GM23338 (cell line): ENCODE measurements around the gene ENTHD1. TPM values are rescaled to one million over a fixed set of nuclear protein-coding genes. Genes with fewer than 3 reads are reported as not detected.
A peak's percentile ranks its signal among the peaks of the same experiment; 100 is the strongest.

Source experiments
- ATAC-seq: fragments of 200-7000 bp; cut with Tn5 transposase; 3 replicates; pipeline ENCODE4 v1.9.1; 2020
- DNase-seq: peaks from one replicate; pipeline ENCODE4 v3.0.0-alpha.2; 2015; ENCODE audit warnings: low spot score
- H2AFZ ChIP-seq: fragments of 200-600 bp; sonication (generic); 2 replicates; pipeline ENCODE4 v1.8.0; 2016; ENCODE audit warnings: antibody characterized with exemption, mild to moderate bottlenecking, moderate library complexity
- H3F3A ChIP-seq: fragments of 200-600 bp; sonication (generic); replicated peaks from 2 replicates; pipeline ENCODE4 v1.8.0; 2017; ENCODE audit warnings: antibody characterized with exemption, mixed run types, low read depth
- H3K27ac ChIP-seq: fragments of 200-600 bp; sonication (generic); 2 replicates; pipeline ENCODE4 v1.6.1; 2016; ENCODE audit warnings: low read depth
- H3K27me3 ChIP-seq: fragments of 200-600 bp; sonication (generic); 2 replicates; pipeline ENCODE4 v1.8.0; 2016; ENCODE audit warnings: mild to moderate bottlenecking, mixed run types, moderate library complexity; ENCODE audit not compliant: insufficient read depth
- H3K36me3 ChIP-seq: fragments of 200-600 bp; sonication (generic); 2 replicates; pipeline ENCODE4 v1.8.0; 2016; ENCODE audit warnings: mild to moderate bottlenecking; ENCODE audit not compliant: insufficient read depth
- H3K4me1 ChIP-seq: fragments of 200-600 bp; sonication (generic); 2 replicates; pipeline ENCODE4 v1.8.0; 2016; ENCODE audit warnings: mild to moderate bottlenecking, moderate library complexity; ENCODE audit not compliant: insufficient read depth
- H3K4me2 ChIP-seq: fragments of 200-600 bp; sonication (generic); 2 replicates; pipeline ENCODE4 v1.7.1; 2017; ENCODE audit warnings: mixed run types
- H3K4me3 ChIP-seq: fragments of 200-600 bp; sonication (generic); 2 replicates; pipeline ENCODE4 v1.6.1; 2016; ENCODE audit warnings: mixed run types
- H3K79me2 ChIP-seq: fragments of 200-600 bp; sonication (generic); replicated peaks from 2 replicates; pipeline ENCODE4 v1.8.0; 2017; ENCODE audit warnings: mild to moderate bottlenecking; ENCODE audit not compliant: insufficient read depth
- H3K9me2 ChIP-seq: fragments of 200-600 bp; sonication (generic); 2 replicates; pipeline ENCODE4 v1.8.0; 2017; ENCODE audit not compliant: insufficient read depth
- H4K20me1 ChIP-seq: fragments of 200-600 bp; sonication (generic); replicated peaks from 2 replicates; pipeline ENCODE4 v1.8.0; 2017; ENCODE audit warnings: mild to moderate bottlenecking; ENCODE audit not compliant: insufficient read depth
- H3K27ac Mint-ChIP-seq: 2 replicates; pipeline ENCODE4 v1.8.0; 2020; ENCODE audit warnings: inconsistent platforms, mild to moderate bottlenecking, moderate library complexity, mixed read lengths
- H3K27me3 Mint-ChIP-seq: 3 replicates; pipeline ENCODE4 v1.8.0; 2022; ENCODE audit warnings: low read depth, mild to moderate bottlenecking, moderate library complexity, mixed read lengths, inconsistent platforms; ENCODE audit not compliant: insufficient read depth, poor library complexity
- H3K36me3 Mint-ChIP-seq: 3 replicates; pipeline ENCODE4 v1.8.0; 2021; ENCODE audit warnings: low read depth, mild to moderate bottlenecking, inconsistent platforms, moderate library complexity, mixed read lengths
- H3K4me1 Mint-ChIP-seq: 3 replicates; pipeline ENCODE4 v1.8.0; 2020; ENCODE audit warnings: mild to moderate bottlenecking, inconsistent platforms, mixed read lengths
- H3K4me3 Mint-ChIP-seq: 3 replicates; pipeline ENCODE4 v1.8.0; 2021; ENCODE audit warnings: moderate library complexity, mild to moderate bottlenecking, inconsistent platforms, mixed read lengths
- H3K9me3 Mint-ChIP-seq: 3 replicates; pipeline ENCODE4 v1.8.0; 2020; ENCODE audit warnings: moderate library complexity, mild to moderate bottlenecking, inconsistent platforms, mixed read lengths
- CREB1 ChIP-seq: fragments of 250-450 bp; sonication (Bioruptor Pico); IDR thresholded peaks from 2 replicates; pipeline ENCODE4 v1.5.0; 2020; ENCODE audit warnings: low read depth, mild to moderate bottlenecking, moderate library complexity
- CTCF ChIP-seq, 2 experiments: fragments of 200-600 bp in 1 of 2; sonication (generic) in 1 of 2; conservative IDR thresholded peaks; 2 replicates each; pipeline versions ENCODE4 v1.5.1 to v1.6.1; 2016 to 2017; ENCODE audit warnings: antibody characterized with exemption in 2 of 2, low read depth in 2 of 2, mild to moderate bottlenecking in 2 of 2, moderate library complexity in 1 of 2
- ETS1 ChIP-seq: IDR thresholded peaks from 2 replicates; pipeline ENCODE4 v1.6.1; 2016; ENCODE audit warnings: antibody characterized with exemption
- EZH2 ChIP-seq: fragments of 200-600 bp; sonication (generic); IDR thresholded peaks from one replicate; pipeline ENCODE4 v1.8.0; 2017; ENCODE audit warnings: antibody characterized with exemption, mild to moderate bottlenecking, low read depth; ENCODE audit not compliant: unreplicated experiment
- EZH2phosphoT487 ChIP-seq: fragments of 200-600 bp; sonication (generic); IDR thresholded peaks from one replicate; pipeline ENCODE4 v1.8.1; 2018; ENCODE audit warnings: antibody characterized with exemption; ENCODE audit not compliant: unreplicated experiment
- JUNB ChIP-seq: IDR thresholded peaks from one replicate; pipeline ENCODE4 v1.6.1; 2016; ENCODE audit warnings: antibody characterized with exemption; ENCODE audit not compliant: unreplicated experiment
- NANOG ChIP-seq: IDR thresholded peaks from 2 replicates; pipeline ENCODE4 v1.6.1; 2016; ENCODE audit warnings: antibody characterized with exemption, borderline replicate concordance
- POLR2AphosphoS5 ChIP-seq: IDR thresholded peaks from 2 replicates; pipeline ENCODE4 v1.6.1; 2016; ENCODE audit warnings: antibody characterized with exemption, low read depth
- REST ChIP-seq: IDR thresholded peaks from one replicate; pipeline ENCODE4 v1.6.1; 2018; ENCODE audit warnings: antibody characterized with exemption; ENCODE audit not compliant: unreplicated experiment
- STAT1 ChIP-seq: IDR thresholded peaks from one replicate; pipeline ENCODE4 v1.6.1; 2016; ENCODE audit warnings: antibody characterized with exemption; ENCODE audit not compliant: unreplicated experiment
- ZNF114 ChIP-seq: fragments of 250-450 bp; sonication (Bioruptor Pico); IDR thresholded peaks from 2 replicates; pipeline ENCODE4 v1.5.0; 2020; ENCODE audit warnings: mild to moderate bottlenecking, moderate library complexity
- ZNF331 ChIP-seq: fragments of 250-450 bp; sonication (Bioruptor Pico); IDR thresholded peaks from 2 replicates; pipeline ENCODE4 v1.5.0; 2020; ENCODE audit warnings: low read depth, mild to moderate bottlenecking, moderate library complexity
- ZNF462 ChIP-seq: fragments of 250-450 bp; sonication (Bioruptor Pico); IDR thresholded peaks from 2 replicates; pipeline ENCODE4 v1.5.0; 2020; ENCODE audit warnings: mild to moderate bottlenecking, moderate library complexity
- polyA plus RNA-seq: library from polyadenylated mRNA; unstranded; fragments of >200 nt; fragmentation: Nextera tagmentation; extraction: Ambion mirVana; gene quantifications from 2 replicates; pipeline ENCODE4 v1.2.1, GENCODE V29; 2016
- total RNA-seq: library from RNA; depleted of rRNA; stranded (reverse); fragments of >200 nt; shearing (Covaris generic); gene quantifications from 2 replicates; pipeline ENCODE4 v1.2.3, GENCODE V29; 2014

Gene ENTHD1
- total and polyA plus RNA-seq, 2 experiments from 2014 or later: not detected

- H3K9me3 Mint-ChIP-seq: no peaks in the 10 kb centered on the region
- DNase-seq (no peak), ATAC-seq (peak; percentile 78)
- no peaks in the 10 kb centered on the region for H3K36me3 Mint-ChIP-seq
- no peak overlapping the region for H3K4me3 Mint-ChIP-seq
- Histone ChIP-seq H3K79me2 (no peaks in the 10 kb centered on the region), H4K20me1 (no peaks in the 10 kb centered on the region), H2AFZ (0 out of 2 replicates have a peak overlapping the region, but pooled peaks have one; percentile 38), H3K9me2 (no peaks in the 10 kb centered on the region), H3K4me3 (no peak overlapping the region), H3K27ac (no peak overlapping the region), H3K36me3 (no peaks in the 10 kb centered on the region), H3K4me2 (peak overlapping the region; percentile 66), H3F3A (no peaks in the 10 kb centered on the region), H3K4me1 (peaks cover 16% of the 10 kb centered on the region), H3K27me3 (no peaks in the 10 kb centered on the region)
- TF ChIP-seq EZH2 (no peak), STAT1 (no peak), ZNF114 (CRISPR knock-in tag) (no peak), NANOG (no peak), ZNF462 (CRISPR knock-in tag) (no peak), REST (no peak), EZH2phosphoT487 (no peak), CREB1 (CRISPR knock-in tag) (no peak), ZNF331 (CRISPR knock-in tag) (no peak), CTCF (conservative IDR thresholded peaks at IDR 0.05; ENCODE audit: low read depth in 2 of 2) (no peak), JUNB (no peak), ETS1 (no peak), POLR2AphosphoS5 (no peak)
- peaks cover 4% of the 10 kb centered on the region for H3K27me3 Mint-ChIP-seq
- peaks cover 22% of the 10 kb centered on the region for H3K4me1 Mint-ChIP-seq
- no peak overlapping the region for H3K27ac Mint-ChIP-seq
Observed at GRCh38 chr22:39915295-39915726, 21.8 kb upstream of the ENTHD1 start.
